ENCODE measurements around the gene MTSS2. TPM values are rescaled to one million over a fixed set of nuclear protein-coding genes. Genes with fewer than 3 reads are reported as not detected.
A peak's percentile ranks its signal among the peaks of the same experiment; 100 is the strongest.

Gene MTSS2
- 1 to 10 TPM; 3.8 to 8.8 (median 4.4) TPM for total RNA-seq
- 0.50 TPM for total RNA-seq (2013)

- Histone ChIP-seq H3K9me3 (ENCODE audit: control insufficient read depth, insufficient read depth, low read length) (no peaks in the 10 kb centered on the region), H3K27ac (ENCODE audit: low read length) (no peak within 1 kb of the TSS), H3K27me3 (ENCODE audit: control insufficient read depth, insufficient read depth, low read length) (peaks cover 8% of the 10 kb centered on the region), H3K4me1 (ENCODE audit: control insufficient read depth, insufficient read depth, low read length) (peaks cover 7% of the 10 kb centered on the region), H3K4me3 (ENCODE audit: low read length) (no peak within 1 kb of the TSS), H3K36me3 (ENCODE audit: control insufficient read depth, insufficient read depth, low read length) (no peaks in the 10 kb centered on the region)
- 1% methylated on average over 72 of the region's 72 CpGs for WGBS (ENCODE audit: insufficient coverage)
- Mint-ChIP-seq H3K36me3 (no peaks in the 10 kb centered on the region), H3K27ac (no peak within 1 kb of the TSS), H3K4me1 (peaks cover 0 to 9% of the 10 kb centered on the region in 2 donors), H3K9me3 (no peaks in the 10 kb centered on the region), H3K27me3 (ENCODE audit: low read depth in 2 of 2) (peaks cover 0 to 2% of the 10 kb centered on the region in 2 donors), H3K4me3 (peak within 1 kb of the TSS; percentile 21)
- intact Hi-C loops (cut with micrococcal nuclease) = no loop called here
- TF ChIP-seq CTCF (IDR thresholded peaks at IDR 0.05) = no peak
- ATAC-seq (peak in 2 of 3 donors; percentile 58 to 69), DNase-seq (peak in 1 of 2 donors; percentile 56)
Measured at GRCh38 chr16:70685938-70686375, at the start of gene MTSS2. TSS of gene MTSS2 (minus strand) at chr16:70686053. CDS start at chr16:70685791, 262 bp downstream.

- WGBS (ENCODE audit: insufficient coverage) = 98% methylated on average over 13 of the region's 13 CpGs
- no peaks in the 10 kb centered on the region for H3K9me3 Mint-ChIP-seq
- intact Hi-C loops (cut with micrococcal nuclease) = no loop called here
- Histone ChIP-seq H3K36me3 (ENCODE audit: control insufficient read depth, insufficient read depth, low read length) (peaks cover 10% of the 10 kb centered on the region), H3K4me1 (ENCODE audit: control insufficient read depth, insufficient read depth, low read length) (peaks cover 28% of the 10 kb centered on the region), H3K27me3 (ENCODE audit: control insufficient read depth, insufficient read depth, low read length) (no peaks in the 10 kb centered on the region), H3K9me3 (ENCODE audit: control insufficient read depth, insufficient read depth, low read length) (no peaks in the 10 kb centered on the region), H3K4me3 (ENCODE audit: low read length) (no peak overlapping the region), H3K27ac (ENCODE audit: low read length) (no peak overlapping the region)
- DNase-seq (peak in 1 of 2 donors; percentile 33), ATAC-seq (no peak)
- H3K27me3 Mint-ChIP-seq (ENCODE audit: low read depth in 2 of 2) = no peaks in the 10 kb centered on the region
- peaks cover 17 to 25% of the 10 kb centered on the region in 2 donors for H3K4me1 Mint-ChIP-seq
- no peak overlapping the region for H3K4me3 Mint-ChIP-seq
- no peak overlapping the region for H3K27ac Mint-ChIP-seq
- no peaks in the 10 kb centered on the region for H3K36me3 Mint-ChIP-seq
- TF ChIP-seq CTCF (IDR thresholded peaks at IDR 0.05) = no peak
Measured at GRCh38 chr16:70735141-70735979, 49.5 kb upstream of the MTSS2 start.

GRCh38 chr16:70734522-70735095 lies 48.8 kb upstream of the MTSS2 start:
- Mint-ChIP-seq H3K4me3 (no peak overlapping the region), H3K27ac (no peak overlapping the region), H3K27me3 (ENCODE audit: low read depth in 2 of 2) (no peaks in the 10 kb centered on the region), H3K9me3 (no peaks in the 10 kb centered on the region), H3K4me1 (peaks cover 17 to 25% of the 10 kb centered on the region in 2 donors), H3K36me3 (no peaks in the 10 kb centered on the region)
- ATAC-seq (no peak), DNase-seq (no peak)
- Histone ChIP-seq H3K27ac (ENCODE audit: low read length) (no peak overlapping the region), H3K4me1 (ENCODE audit: control insufficient read depth, insufficient read depth, low read length) (peaks cover 28% of the 10 kb centered on the region), H3K36me3 (ENCODE audit: control insufficient read depth, insufficient read depth, low read length) (peaks cover 13% of the 10 kb centered on the region), H3K27me3 (ENCODE audit: control insufficient read depth, insufficient read depth, low read length) (no peaks in the 10 kb centered on the region), H3K9me3 (ENCODE audit: control insufficient read depth, insufficient read depth, low read length) (no peaks in the 10 kb centered on the region), H3K4me3 (ENCODE audit: low read length) (no peak overlapping the region)
- 97% methylated on average over 4 of the region's 4 CpGs for WGBS (ENCODE audit: insufficient coverage)
- no peak for TF ChIP-seq CTCF (IDR thresholded peaks at IDR 0.05)
- intact Hi-C loops (cut with micrococcal nuclease) = no loop called here
